Peyer's patch (tissue), 4 donors: ENCODE data around the gene MBL2. TPM values are rescaled to one million over a fixed set of nuclear protein-coding genes. Genes with fewer than 3 reads are reported as not detected.

ENCODE experiments used
- DNase-seq, 3 donors: peaks; one replicate each; pipeline ENCODE4 v3.0.0-alpha.2; 2017 to 2019
- H3K27ac ChIP-seq, 4 donors: fragments of 200-600 bp; sonication (generic); one replicate each; pipeline ENCODE4 v1.5.1; 2016 to 2019
- H3K27me3 ChIP-seq, 2 donors: fragments of 200-600 bp; sonication (generic); one replicate each; pipeline ENCODE4 v1.5.1; 2019
- H3K36me3 ChIP-seq, 3 donors: fragments of 200-600 bp; sonication (generic); one replicate each; pipeline ENCODE4 v1.5.1; 2016 to 2019
- H3K4me1 ChIP-seq, 4 donors: fragments of 200-600 bp; sonication (generic); one replicate each; pipeline ENCODE4 v1.5.1; 2016 to 2019
- H3K4me3 ChIP-seq, 4 donors: fragments of 200-600 bp; sonication (generic); 1 replicate in 3 of 4; 2 replicates in 1 of 4; pipeline ENCODE4 v1.5.1; 2016 to 2019; ENCODE audit warnings: mild to moderate bottlenecking in 1 of 4
- H3K9me3 ChIP-seq, 4 donors: fragments of 200-600 bp; sonication (generic); one replicate each; pipeline ENCODE4 v1.5.1; 2016 to 2019; ENCODE audit warnings: mild to moderate bottlenecking in 1 of 4
- POLR2A ChIP-seq, 2 donors: fragments of 450-650 bp; IDR thresholded peaks; one replicate each; pipeline ENCODE4 v1.5.1; 2017; ENCODE audit warnings: antibody characterized with exemption in 2 of 2, mild to moderate bottlenecking in 2 of 2, moderate library complexity in 2 of 2
- total RNA-seq, 4 donors: library from RNA; depleted of rRNA; stranded (reverse); fragments of >200 nt; gene quantifications; one replicate each; pipeline ENCODE4 v1.1.0, GENCODE V29; 2016
- TF ChIP-seq, protein P1 (sequence below), 6 experiments: fragments of 450-650 bp in 4 of 6; fragments of 200-600 bp in 2 of 6; sonication (generic) in 1 of 6; IDR thresholded peaks; one replicate each; pipeline ENCODE4 v1.5.1; 2017 to 2019; ENCODE audit warnings: antibody characterized with exemption in 6 of 6, mild to moderate bottlenecking in 3 of 6, moderate library complexity in 1 of 6

The MBL2 gene
- total RNA-seq, 4 donors from 2014 or later = not detected

DNA sequence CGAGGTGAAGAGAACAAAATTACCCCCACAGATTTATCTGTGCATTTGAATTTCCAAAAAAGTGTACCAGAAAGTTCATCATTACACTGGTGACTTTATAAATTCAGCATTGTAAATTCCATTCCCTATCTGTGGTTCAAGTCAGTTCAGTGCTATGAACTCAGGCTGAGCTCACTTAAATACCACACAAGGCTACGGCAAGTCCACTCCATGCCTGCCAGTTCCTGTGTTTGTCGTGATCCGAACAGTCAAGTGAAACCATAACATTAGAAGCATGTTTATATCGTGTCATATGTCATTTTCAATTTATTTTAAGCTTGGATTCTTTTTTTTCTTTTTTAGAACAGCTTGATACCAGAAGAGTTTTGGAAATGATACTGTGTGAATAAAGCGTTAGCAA is 14.8 kb downstream of the MBL2 start:
- Histone ChIP-seq H3K4me1 (no peaks in the 10 kb centered on the region), H3K36me3 (no peaks in the 10 kb centered on the region), H3K9me3 (no peaks in the 10 kb centered on the region), H3K4me3 (no peak overlapping the region), H3K27me3 (no peaks in the 10 kb centered on the region), H3K27ac (no peak overlapping the region)
- DNase-seq = no peak
- TF ChIP-seq POLR2A (IDR thresholded peaks at IDR 0.05) = no peak
- TF ChIP-seq, protein P1, sequence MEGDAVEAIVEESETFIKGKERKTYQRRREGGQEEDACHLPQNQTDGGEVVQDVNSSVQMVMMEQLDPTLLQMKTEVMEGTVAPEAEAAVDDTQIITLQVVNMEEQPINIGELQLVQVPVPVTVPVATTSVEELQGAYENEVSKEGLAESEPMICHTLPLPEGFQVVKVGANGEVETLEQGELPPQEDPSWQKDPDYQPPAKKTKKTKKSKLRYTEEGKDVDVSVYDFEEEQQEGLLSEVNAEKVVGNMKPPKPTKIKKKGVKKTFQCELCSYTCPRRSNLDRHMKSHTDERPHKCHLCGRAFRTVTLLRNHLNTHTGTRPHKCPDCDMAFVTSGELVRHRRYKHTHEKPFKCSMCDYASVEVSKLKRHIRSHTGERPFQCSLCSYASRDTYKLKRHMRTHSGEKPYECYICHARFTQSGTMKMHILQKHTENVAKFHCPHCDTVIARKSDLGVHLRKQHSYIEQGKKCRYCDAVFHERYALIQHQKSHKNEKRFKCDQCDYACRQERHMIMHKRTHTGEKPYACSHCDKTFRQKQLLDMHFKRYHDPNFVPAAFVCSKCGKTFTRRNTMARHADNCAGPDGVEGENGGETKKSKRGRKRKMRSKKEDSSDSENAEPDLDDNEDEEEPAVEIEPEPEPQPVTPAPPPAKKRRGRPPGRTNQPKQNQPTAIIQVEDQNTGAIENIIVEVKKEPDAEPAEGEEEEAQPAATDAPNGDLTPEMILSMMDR (IDR thresholded peaks at IDR 0.05) = no peak

GRCh38 chr10:52756966-52757365 is 15.6 kb downstream of the MBL2 start:
- H3K4me1 ChIP-seq = no peaks in the 10 kb centered on the region
- H3K27me3 ChIP-seq = no peaks in the 10 kb centered on the region
- no peak overlapping the region for H3K27ac ChIP-seq
- H3K9me3 ChIP-seq = no peaks in the 10 kb centered on the region
- DNase-seq = no peak
- no peak for TF ChIP-seq POLR2A (IDR thresholded peaks at IDR 0.05)
- TF ChIP-seq, protein P1 (IDR thresholded peaks at IDR 0.05) = no peak
- H3K36me3 ChIP-seq = no peaks in the 10 kb centered on the region
- no peak overlapping the region for H3K4me3 ChIP-seq

DNA sequence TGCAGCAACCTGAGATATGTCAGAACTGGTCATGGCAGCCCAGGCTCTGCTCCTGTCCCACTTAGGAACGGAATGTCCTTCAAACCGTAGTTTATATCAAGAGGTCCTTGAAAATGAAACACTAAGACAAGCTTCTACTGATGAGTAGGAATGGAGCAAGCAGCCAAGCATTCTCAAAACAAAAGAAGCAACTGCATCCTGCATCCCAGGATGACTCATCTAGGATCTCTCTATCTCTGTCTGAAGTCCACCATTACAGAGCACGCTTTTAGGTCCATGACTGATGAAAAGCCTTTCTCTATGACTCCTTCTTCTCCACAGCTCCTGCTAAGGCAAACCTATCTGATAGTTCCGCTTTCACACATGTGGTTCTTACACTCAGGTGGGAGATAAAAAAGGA is 16.3 kb downstream of the MBL2 start:
- TF ChIP-seq, protein P1 (IDR thresholded peaks at IDR 0.05) = no peak
- TF ChIP-seq POLR2A (IDR thresholded peaks at IDR 0.05) = no peak
- Histone ChIP-seq H3K27me3 (no peaks in the 10 kb centered on the region), H3K4me3 (no peak overlapping the region), H3K9me3 (no peaks in the 10 kb centered on the region), H3K4me1 (no peaks in the 10 kb centered on the region), H3K36me3 (no peaks in the 10 kb centered on the region), H3K27ac (no peak overlapping the region)
- no peak for DNase-seq

GRCh38 chr10:52755297-52756062 is 17.1 kb downstream of the MBL2 start:
- H3K4me1 ChIP-seq = no peaks in the 10 kb centered on the region
- H3K27me3 ChIP-seq = no peaks in the 10 kb centered on the region
- H3K4me3 ChIP-seq = no peak overlapping the region
- no peaks in the 10 kb centered on the region for H3K9me3 ChIP-seq
- DNase-seq = no peak
- no peaks in the 10 kb centered on the region for H3K36me3 ChIP-seq
- TF ChIP-seq POLR2A (IDR thresholded peaks at IDR 0.05) = no peak
- TF ChIP-seq, protein P1 (IDR thresholded peaks at IDR 0.05) = no peak
- no peak overlapping the region for H3K27ac ChIP-seq

GRCh38 chr10:52752801-52753445 is 19.7 kb downstream of the MBL2 start:
- H3K36me3 ChIP-seq = no peaks in the 10 kb centered on the region
- TF ChIP-seq, protein P1 (IDR thresholded peaks at IDR 0.05) = no peak
- TF ChIP-seq POLR2A (IDR thresholded peaks at IDR 0.05) = no peak
- H3K27me3 ChIP-seq = no peaks in the 10 kb centered on the region
- H3K4me1 ChIP-seq = no peaks in the 10 kb centered on the region
- H3K9me3 ChIP-seq = no peaks in the 10 kb centered on the region
- H3K4me3 ChIP-seq = no peak overlapping the region
- no peak for DNase-seq
- no peak overlapping the region for H3K27ac ChIP-seq
